ENCODE results near the gene ZBTB18. TPM values are rescaled to one million over a fixed set of nuclear protein-coding genes. Genes with fewer than 3 reads are reported as not detected.

Gene ZBTB18
- total RNA-seq, 1 experiment from 2014 or later = 1.8 TPM

DNA sequence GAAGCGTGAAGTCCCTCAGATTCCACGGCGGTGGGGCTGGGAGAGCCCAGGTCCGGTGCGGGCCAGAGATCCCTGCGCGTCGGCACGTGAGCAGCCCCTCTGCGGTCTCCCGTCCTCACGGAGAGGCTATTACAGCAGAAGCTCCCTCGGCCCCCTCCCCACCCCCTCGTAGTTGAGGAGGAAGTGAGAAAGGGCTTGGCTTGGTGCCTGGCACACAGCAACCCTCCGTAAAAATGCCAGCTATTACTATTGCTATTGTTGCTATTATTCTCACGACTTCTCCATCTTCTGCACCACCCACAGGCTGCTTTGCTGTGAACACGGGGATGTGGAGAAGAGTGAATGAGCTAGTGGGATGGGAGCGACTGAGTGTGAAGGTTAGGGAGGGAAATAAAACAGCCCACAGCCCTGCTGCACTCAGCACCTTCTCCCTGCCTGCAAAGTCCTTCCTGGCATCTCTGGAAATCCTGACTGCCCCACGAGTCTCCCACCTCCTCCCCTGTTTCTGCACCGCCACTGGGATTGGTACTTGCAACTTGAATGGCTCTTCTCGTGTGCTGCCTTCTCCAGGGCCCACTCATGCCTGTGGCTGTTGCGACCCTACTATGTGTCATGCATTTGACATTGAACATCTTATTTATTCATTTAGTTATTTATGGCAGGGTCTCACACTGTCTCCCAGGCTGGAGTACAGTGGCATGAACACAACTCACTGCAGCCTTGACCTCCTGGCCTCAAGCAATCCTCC lies 26.6 kb downstream of the ZBTB18 start:
- H3K9ac ChIP-seq (ENCODE audit: low read length) = no peak overlapping the region
- DNase-seq (ENCODE audit: low read depth, low spot score) (no peak), ATAC-seq (no peak)
- H3K4me2 ChIP-seq (ENCODE audit: low read length) = no peak overlapping the region
- H3K27me3 ChIP-seq (ENCODE audit: insufficient read depth, low read length) = peaks cover 49% of the 10 kb centered on the region
- no peaks in the 10 kb centered on the region for H3K9me3 ChIP-seq (ENCODE audit: control insufficient read depth in 1 of 2, insufficient read depth in 1 of 2, low read depth in 1 of 2, low read length in 2 of 2)
- ChIA-PET POLR2A (no interaction called here), CTCF (no interaction called here), RAD21 (ENCODE audit: low non-redundant PET in 1 of 2, low total read pairs in 2 of 2, uncharacterized antibody in 2 of 2, unreplicated experiment in 2 of 2) (no interaction called here)
- no peak overlapping the region for H3K4me3 ChIP-seq (replicated peaks in 1 of 2; ENCODE audit: low read depth in 1 of 2, low read length in 2 of 2)
- no peaks in the 10 kb centered on the region for H3K36me3 ChIP-seq (ENCODE audit: control insufficient read depth in 1 of 2, insufficient read depth in 2 of 2, low read length in 2 of 2)
- BruUV-seq (replicated peaks) = no TSS peak
- no peaks in the 10 kb centered on the region for H3K4me1 ChIP-seq (ENCODE audit: control insufficient read depth in 1 of 2, insufficient read depth in 2 of 2, low read length in 2 of 2)
- no peaks in the 10 kb centered on the region for H3K79me2 ChIP-seq (ENCODE audit: insufficient read depth, low read length)
- H2AFZ ChIP-seq (ENCODE audit: low read depth, low read length, poor library complexity, severe bottlenecking) = no peak overlapping the region
- no peak overlapping the region for H3K27ac ChIP-seq (ENCODE audit: low read depth, low read length)
- H4K20me1 ChIP-seq (ENCODE audit: insufficient read depth) = no peaks in the 10 kb centered on the region
- intact Hi-C loops (cut with micrococcal nuclease) = no loop called here
- H3K9me2 ChIP-seq (ENCODE audit: insufficient read depth) = no peaks in the 10 kb centered on the region
- TF ChIP-seq YY1 (IDR thresholded peaks at IDR 0.05; ENCODE audit: extremely low read depth, insufficient replicate concordance, low read depth, low read length) (no peak), ZNF274 (IDR thresholded peaks at IDR 0.05; ENCODE audit: low read depth, low read length) (no peak), SRF (IDR thresholded peaks at IDR 0.05; ENCODE audit: low read depth) (no peak), CBX3 (IDR thresholded peaks at IDR 0.05; ENCODE audit: low read depth) (no peak), FOSL1 (IDR thresholded peaks at IDR 0.05; ENCODE audit: low read depth) (no peak), POLR2A (IDR thresholded peaks at IDR 0.05; ENCODE audit: borderline replicate concordance, extremely low read depth, insufficient read depth, insufficient read length) (no peak), SP1 (IDR thresholded peaks at IDR 0.05; ENCODE audit: low read depth) (no peak), RAD21 (IDR thresholded peaks at IDR 0.05; ENCODE audit: low read depth) (no peak), ZBTB33 (IDR thresholded peaks at IDR 0.05; ENCODE audit: extremely low read depth, insufficient replicate concordance, low read length) (no peak), TCF7L2 (IDR thresholded peaks at IDR 0.05; ENCODE audit: borderline replicate concordance, extremely low read depth, insufficient read depth, insufficient read length) (no peak), EZH2 (IDR thresholded peaks at IDR 0.05) (no peak)
- TF ChIP-seq, protein P1, sequence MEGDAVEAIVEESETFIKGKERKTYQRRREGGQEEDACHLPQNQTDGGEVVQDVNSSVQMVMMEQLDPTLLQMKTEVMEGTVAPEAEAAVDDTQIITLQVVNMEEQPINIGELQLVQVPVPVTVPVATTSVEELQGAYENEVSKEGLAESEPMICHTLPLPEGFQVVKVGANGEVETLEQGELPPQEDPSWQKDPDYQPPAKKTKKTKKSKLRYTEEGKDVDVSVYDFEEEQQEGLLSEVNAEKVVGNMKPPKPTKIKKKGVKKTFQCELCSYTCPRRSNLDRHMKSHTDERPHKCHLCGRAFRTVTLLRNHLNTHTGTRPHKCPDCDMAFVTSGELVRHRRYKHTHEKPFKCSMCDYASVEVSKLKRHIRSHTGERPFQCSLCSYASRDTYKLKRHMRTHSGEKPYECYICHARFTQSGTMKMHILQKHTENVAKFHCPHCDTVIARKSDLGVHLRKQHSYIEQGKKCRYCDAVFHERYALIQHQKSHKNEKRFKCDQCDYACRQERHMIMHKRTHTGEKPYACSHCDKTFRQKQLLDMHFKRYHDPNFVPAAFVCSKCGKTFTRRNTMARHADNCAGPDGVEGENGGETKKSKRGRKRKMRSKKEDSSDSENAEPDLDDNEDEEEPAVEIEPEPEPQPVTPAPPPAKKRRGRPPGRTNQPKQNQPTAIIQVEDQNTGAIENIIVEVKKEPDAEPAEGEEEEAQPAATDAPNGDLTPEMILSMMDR (IDR thresholded peaks at IDR 0.05 in 2 of 3, conservative IDR thresholded peaks at IDR 0.05 in 1 of 3; ENCODE audit: borderline replicate concordance in 1 of 3, insufficient read depth in 1 of 3, low read depth in 2 of 3, low read length in 2 of 3) = no peak

Measured in HCT116 (cell line).